PC-3 (cell line): ENCODE data around the gene FAM171A2. TPM values are rescaled to one million over a fixed set of nuclear protein-coding genes. Genes with fewer than 3 reads are reported as not detected.
A peak's percentile ranks its signal among the peaks of the same experiment; 100 is the strongest.

Experiments
- ATAC-seq: fragments of 200-7000 bp; cut with Tn5 transposase; 2 replicates; pipeline ENCODE4 v1.9.1; 2020; ENCODE audit warnings: mild to moderate bottlenecking, moderate library complexity
- Bru-seq: library from RNA; stranded (reverse); fragments of 400-500 nt; gene quantifications from one replicate; lab custom pipeline; 2021; lab: Mats Ljungman, UMichigan
- BruChase-seq, 2 experiments: library from RNA; stranded (reverse); fragments of 400-500 nt; gene quantifications; one replicate each; lab custom pipeline; 2021; lab: Mats Ljungman, UMichigan
- BruUV-seq: library from RNA; stranded (reverse); fragments of 400-500 nt; replicated peaks from 2 replicates; lab custom pipeline; 2021; lab: Mats Ljungman, UMichigan
- CTCF ChIA-PET: fragments of 300-600 bp; sonication (Branson Sonifier 250); formaldehyde crosslinking; loops from one replicate; lab custom pipeline; 2022; ENCODE audit warnings: antibody characterized with exemption; lab: Charles Lee
- POLR2A ChIA-PET: fragments of 300-600 bp; sonication (Branson Sonifier 250); formaldehyde crosslinking; loops from one replicate; lab custom pipeline; 2022; ENCODE audit warnings: antibody characterized with exemption; ENCODE audit not compliant: unreplicated experiment; lab: Charles Lee
- DNase-seq: peaks from one replicate; pipeline ENCODE4 v3.0.0-alpha.2; 2015
- H2AFZ ChIP-seq: fragments of 300-600 bp; sonication (generic); 2 replicates; pipeline ENCODE4 v1.6.0; 2016; ENCODE audit warnings: antibody characterized with exemption, low read length
- H3F3A ChIP-seq: fragments of 300-600 bp; sonication (generic); one replicate; pipeline ENCODE4 v1.6.0; 2017; ENCODE audit warnings: antibody characterized with exemption, low read length, control low read depth, mild to moderate bottlenecking; ENCODE audit not compliant: unreplicated experiment
- H3K27ac ChIP-seq: fragments of 300-600 bp; sonication (generic); 2 replicates; pipeline ENCODE4 v1.5.1; 2016; ENCODE audit warnings: mild to moderate bottlenecking, low read length
- H3K27me3 ChIP-seq: fragments of 300-600 bp; sonication (generic); 2 replicates; pipeline ENCODE4 v1.6.1; 2016; ENCODE audit warnings: low read length, mixed read lengths
- H3K36me3 ChIP-seq: fragments of 300-600 bp; sonication (generic); 2 replicates; pipeline ENCODE4 v1.6.1; 2016; ENCODE audit warnings: low read depth, mixed run types, low read length, mixed read lengths
- H3K4me1 ChIP-seq: fragments of 300-600 bp; sonication (generic); 2 replicates; pipeline ENCODE4 v1.5.1; 2016; ENCODE audit warnings: low read length; ENCODE audit not compliant: insufficient read depth
- H3K4me2 ChIP-seq: fragments of 300-600 bp; sonication (generic); 2 replicates; pipeline ENCODE4 v1.6.0; 2016; ENCODE audit warnings: low read length
- H3K4me3 ChIP-seq: fragments of 300-600 bp; sonication (generic); 2 replicates; pipeline ENCODE4 v1.5.1; 2016; ENCODE audit warnings: mild to moderate bottlenecking, low read length, mixed read lengths
- H3K79me2 ChIP-seq: fragments of 300-600 bp; sonication (generic); 2 replicates; pipeline ENCODE4 v1.6.1; 2017; ENCODE audit warnings: low read length, mixed read lengths
- H3K9ac ChIP-seq: fragments of 300-600 bp; sonication (generic); 2 replicates; pipeline ENCODE4 v1.6.0; 2016; ENCODE audit warnings: mild to moderate bottlenecking, low read length
- H3K9me2 ChIP-seq: fragments of 300-600 bp; sonication (generic); replicated peaks from 2 replicates; pipeline ENCODE4 v1.6.1; 2016; ENCODE audit warnings: mixed run types, low read length, mixed read lengths
- H3K9me3 ChIP-seq: fragments of 300-600 bp; sonication (generic); 2 replicates; pipeline ENCODE4 v1.6.1; 2016; ENCODE audit warnings: low read length, mixed read lengths
- H4K20me1 ChIP-seq: fragments of 300-600 bp; sonication (generic); 2 replicates; pipeline ENCODE4 v1.6.1; 2016; ENCODE audit warnings: low read length, mixed read lengths
- CTCF ChIP-seq: fragments of 300-600 bp; sonication (generic); conservative IDR thresholded peaks from 2 replicates; pipeline ENCODE4 v1.5.1; 2017; ENCODE audit warnings: antibody characterized with exemption, low read depth, mild to moderate bottlenecking, low read length
- EZH2 ChIP-seq: fragments of 300-600 bp; sonication (generic); IDR thresholded peaks from one replicate; pipeline ENCODE4 v1.6.1; 2017; ENCODE audit warnings: antibody characterized with exemption, mild to moderate bottlenecking, low read length; ENCODE audit not compliant: unreplicated experiment
- EZH2phosphoT487 ChIP-seq: fragments of 300-600 bp; sonication (generic); IDR thresholded peaks from 2 replicates; pipeline ENCODE4 v1.6.1; 2018; ENCODE audit warnings: mild to moderate bottlenecking, antibody characterized with exemption, low read length, borderline replicate concordance
- intact Hi-C: fragments of 100-400 bp; cut with micrococcal nuclease; formaldehyde crosslinking; loops from 2 replicates; pipeline ENCODE4 v1.9.0; 2023
- long read RNA-seq: library from polyadenylated mRNA; unstranded; transcript quantifications from one replicate; pipeline ENCODE4 v2.0.0, GENCODE V29; 2021; ENCODE audit not compliant: unreplicated experiment
- total RNA-seq: library from RNA; depleted of rRNA; stranded (reverse); fragments of >200 nt; gene quantifications from 2 replicates; pipeline ENCODE4 v1.2.3, GENCODE V29; 2014; rRNA removed

Gene FAM171A2
- total RNA-seq, result 16.3 and 22.6 TPM in 2 replicates
- percentile 36 among the genes with signal in this experiment for Bru-seq, nascent RNA
- percentile 47 among the genes with signal in this experiment for BruChase-seq, experiment 1, labeled RNA remaining after a 6-hour chase
- BruChase-seq, experiment 2, labeled RNA remaining after a 2-hour chase, result percentile 44 among the genes with signal in this experiment
- long read RNA-seq, transcript FAM171A2-201 (8 exons, 3,160 nt), result major isoform, 8 of 54 reads
- long read RNA-seq, partial matches to known transcripts, result 43 of 54 reads
- long read RNA-seq, other reads (novel, unspliced or antisense), result 3 of 54 reads

- POLR2A ChIA-PET, result interaction anchor here (0.6 to 0.7 kb wide), 2 partner anchors 196 to 248 kb away, joined by 3 to 9 read pairs; no protein-coding TSS in a partner anchor
- no peaks in the 10 kb centered on the region for H4K20me1 ChIP-seq
- intact Hi-C loops, result loop anchor here (1.0 kb wide), 1 partner anchor 18 kb away; the partner anchor contains the start of gene GRN
- no peaks in the 10 kb centered on the region; the same call in 1 of the 2 replicates for H3K4me1 ChIP-seq
- H3K79me2 ChIP-seq, result no peaks in the 10 kb centered on the region
- BruUV-seq, result no TSS peak
- peak within 1 kb of the TSS; percentile 72 for H3K9ac ChIP-seq
- ATAC-seq (peak; percentile 90), DNase-seq (peak; percentile 76)
- H3K4me3 ChIP-seq, result peak within 1 kb of the TSS; percentile 87
- no peak for TF ChIP-seq EZH2phosphoT487
- TF ChIP-seq CTCF, result peak; percentile 62
- no peaks in the 10 kb centered on the region for H3F3A ChIP-seq
- peak within 1 kb of the TSS; percentile 99 for H3K4me2 ChIP-seq
- H2AFZ ChIP-seq, result peak within 1 kb of the TSS; percentile 99
- no peaks in the 10 kb centered on the region for H3K27me3 ChIP-seq
- CTCF ChIA-PET, result interaction anchor here (0.6 to 1.0 kb wide), 9 partner anchors 12 to 365 kb away, joined by 3 to 8 read pairs (median 4); partner anchors contain the start of genes GRN and SLC25A39
- H3K9me3 ChIP-seq, result no peaks in the 10 kb centered on the region
- no peak within 1 kb of the TSS for H3K27ac ChIP-seq
- H3K9me2 ChIP-seq, result no peaks in the 10 kb centered on the region
- H3K36me3 ChIP-seq, result no peaks in the 10 kb centered on the region
Observed at GRCh38 chr17:44363613-44364159, at the start of gene FAM171A2. Gene FAM171A2, minus strand, starts transcription at chr17:44363853. Its CDS starts 139 bp downstream, at chr17:44363714.

DNA sequence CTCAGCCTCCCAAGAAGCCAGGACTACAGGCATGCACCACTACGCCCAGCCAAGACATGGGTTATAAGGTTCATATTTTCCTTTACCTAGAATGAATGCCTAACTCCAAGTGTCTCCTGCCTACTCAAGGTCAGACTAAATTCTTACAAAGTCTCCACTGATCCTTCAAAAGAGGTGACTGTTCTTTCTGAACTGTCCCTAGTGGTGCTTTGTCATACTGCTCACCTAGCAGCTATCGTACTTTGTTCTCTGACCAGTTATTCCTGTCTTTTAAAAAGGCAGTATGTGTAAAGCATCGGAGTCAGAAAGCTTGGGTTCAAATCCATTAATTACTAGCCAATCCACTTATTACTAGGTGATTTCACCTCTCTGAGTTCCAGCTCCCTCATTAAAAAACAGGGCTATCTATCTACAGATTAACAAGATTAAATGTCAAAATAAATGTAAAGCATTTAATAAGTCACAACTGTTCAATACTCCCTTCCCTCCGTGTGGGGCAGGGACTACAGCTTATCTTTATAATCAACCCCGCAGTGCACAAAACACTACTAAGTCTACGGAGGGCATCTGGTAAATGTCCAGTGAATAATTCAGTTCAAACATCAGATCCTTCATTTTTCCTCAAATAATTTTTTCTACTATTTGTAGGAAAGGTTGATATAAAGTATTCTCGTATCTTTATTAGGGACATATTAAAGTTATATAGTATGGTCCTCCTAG lies 45.8 kb upstream of the FAM171A2 start:
- peak; percentile 9 for DNase-seq
- H3K27me3 ChIP-seq, result no peaks in the 10 kb centered on the region
- ATAC-seq, result no peak
- H3K36me3 ChIP-seq, result peaks cover 3% of the 10 kb centered on the region
- H3K9me3 ChIP-seq, result no peaks in the 10 kb centered on the region
- H3K9ac ChIP-seq, result no peak overlapping the region
- CTCF ChIA-PET, result interaction anchor here (1.0 kb wide), 1 partner anchor 114 kb away, joined by 4 read pairs; no protein-coding TSS in a partner anchor
- BruUV-seq, result no TSS peak
- no peak overlapping the region for H3K4me2 ChIP-seq
- no peaks in the 10 kb centered on the region for H3K9me2 ChIP-seq
- intact Hi-C loops, result no loop called here
- no peak overlapping the region for H2AFZ ChIP-seq
- POLR2A ChIA-PET, result no interaction called here
- no peaks in the 10 kb centered on the region for H3K4me1 ChIP-seq
- no peak overlapping the region for H3K4me3 ChIP-seq
- H3F3A ChIP-seq, result no peaks in the 10 kb centered on the region
- TF ChIP-seq EZH2phosphoT487 (no peak), CTCF (peak; percentile 40; the same call in 1 of the 2 replicates), EZH2 (no peak)
- no peak overlapping the region for H3K27ac ChIP-seq
- H3K79me2 ChIP-seq, result no peaks in the 10 kb centered on the region
- H4K20me1 ChIP-seq, result no peaks in the 10 kb centered on the region
